OCI-LY1 (cell line): ENCODE measurements around the gene DNAH8.

Experiments used
- EZH2 ChIP-seq: fragments of 200-600 bp; sonication (generic), shearing (Covaris generic); IDR thresholded peaks from 2 replicates; pipeline ENCODE4 v1.8.0; 2017; ENCODE audit warnings: borderline replicate concordance, mixed run types, mild to moderate bottlenecking, antibody characterized with exemption, low read length, moderate library complexity, mixed read lengths
- TF ChIP-seq, protein P1 (sequence below): fragments of 200-600 bp; sonication (generic), shearing (Covaris generic); IDR thresholded peaks from 2 replicates; pipeline ENCODE4 v1.5.1; 2017; ENCODE audit warnings: mild to moderate bottlenecking, antibody characterized with exemption, low read length, moderate library complexity, mixed read lengths

DNA sequence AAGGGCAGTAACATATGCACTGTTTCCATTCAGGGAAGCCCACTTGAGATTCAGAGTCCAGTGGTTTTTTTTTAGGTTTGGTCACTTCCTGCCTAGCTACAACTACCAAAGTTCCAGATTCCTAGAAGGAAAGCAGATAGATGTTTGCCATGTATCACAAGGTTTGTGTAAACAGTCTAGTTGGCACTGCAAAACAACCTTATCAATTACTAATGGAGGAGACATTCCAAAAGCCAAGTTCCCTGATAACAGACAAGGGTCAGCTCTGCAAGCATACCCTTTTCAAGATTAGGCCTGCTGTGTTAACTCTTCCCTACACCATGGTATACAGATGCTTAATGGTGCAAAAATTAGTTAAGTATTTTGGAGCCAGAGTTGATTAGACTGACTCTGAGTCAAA lies 192.2 kb downstream of the DNAH8 start:
- TF ChIP-seq, protein P1, sequence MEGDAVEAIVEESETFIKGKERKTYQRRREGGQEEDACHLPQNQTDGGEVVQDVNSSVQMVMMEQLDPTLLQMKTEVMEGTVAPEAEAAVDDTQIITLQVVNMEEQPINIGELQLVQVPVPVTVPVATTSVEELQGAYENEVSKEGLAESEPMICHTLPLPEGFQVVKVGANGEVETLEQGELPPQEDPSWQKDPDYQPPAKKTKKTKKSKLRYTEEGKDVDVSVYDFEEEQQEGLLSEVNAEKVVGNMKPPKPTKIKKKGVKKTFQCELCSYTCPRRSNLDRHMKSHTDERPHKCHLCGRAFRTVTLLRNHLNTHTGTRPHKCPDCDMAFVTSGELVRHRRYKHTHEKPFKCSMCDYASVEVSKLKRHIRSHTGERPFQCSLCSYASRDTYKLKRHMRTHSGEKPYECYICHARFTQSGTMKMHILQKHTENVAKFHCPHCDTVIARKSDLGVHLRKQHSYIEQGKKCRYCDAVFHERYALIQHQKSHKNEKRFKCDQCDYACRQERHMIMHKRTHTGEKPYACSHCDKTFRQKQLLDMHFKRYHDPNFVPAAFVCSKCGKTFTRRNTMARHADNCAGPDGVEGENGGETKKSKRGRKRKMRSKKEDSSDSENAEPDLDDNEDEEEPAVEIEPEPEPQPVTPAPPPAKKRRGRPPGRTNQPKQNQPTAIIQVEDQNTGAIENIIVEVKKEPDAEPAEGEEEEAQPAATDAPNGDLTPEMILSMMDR: no peak
- TF ChIP-seq EZH2: no peak
